Neural crest cell (in vitro differentiated cells): ENCODE data around the gene MED12L. TPM values are rescaled to one million over a fixed set of nuclear protein-coding genes. Genes with fewer than 3 reads are reported as not detected.

Experiments used
- DNase-seq: peaks from one replicate; pipeline ENCODE4 v3.0.0; 2021; ENCODE audit warnings: low read depth, mixed read lengths, low spot score
- H3K27ac Mint-ChIP-seq: one replicate; pipeline ENCODE4 v1.8.0; 2021; ENCODE audit warnings: mild to moderate bottlenecking, mixed read lengths; ENCODE audit not compliant: unreplicated experiment
- H3K27me3 Mint-ChIP-seq: 2 replicates; pipeline ENCODE4 v1.8.0; 2021; ENCODE audit warnings: low read depth, mild to moderate bottlenecking, mixed read lengths
- H3K36me3 Mint-ChIP-seq: 2 replicates; pipeline ENCODE4 v1.8.0; 2021; ENCODE audit warnings: low read depth, mild to moderate bottlenecking, mixed read lengths
- H3K4me1 Mint-ChIP-seq: 2 replicates; pipeline ENCODE4 v1.8.0; 2021; ENCODE audit warnings: mixed read lengths
- H3K4me3 Mint-ChIP-seq: one replicate; pipeline ENCODE4 v1.8.0; 2021; ENCODE audit warnings: mild to moderate bottlenecking, mixed read lengths
- H3K9me3 Mint-ChIP-seq: 2 replicates; pipeline ENCODE4 v1.8.0; 2021; ENCODE audit warnings: mixed read lengths
- total RNA-seq: library from RNA; stranded (reverse); gene quantifications from 2 replicates; pipeline ENCODE4 v1.2.1, GENCODE V29; 2021
- TF ChIP-seq, protein P1 (sequence below): fragments of 200-600 bp; sonication (generic); conservative IDR thresholded peaks from 2 replicates; pipeline ENCODE4 v1.5.0; 2021; ENCODE audit warnings: antibody characterized with exemption, mild to moderate bottlenecking

MED12L gene
- total RNA-seq, 1 donor from 2014 or later = 12.2 TPM

DNA sequence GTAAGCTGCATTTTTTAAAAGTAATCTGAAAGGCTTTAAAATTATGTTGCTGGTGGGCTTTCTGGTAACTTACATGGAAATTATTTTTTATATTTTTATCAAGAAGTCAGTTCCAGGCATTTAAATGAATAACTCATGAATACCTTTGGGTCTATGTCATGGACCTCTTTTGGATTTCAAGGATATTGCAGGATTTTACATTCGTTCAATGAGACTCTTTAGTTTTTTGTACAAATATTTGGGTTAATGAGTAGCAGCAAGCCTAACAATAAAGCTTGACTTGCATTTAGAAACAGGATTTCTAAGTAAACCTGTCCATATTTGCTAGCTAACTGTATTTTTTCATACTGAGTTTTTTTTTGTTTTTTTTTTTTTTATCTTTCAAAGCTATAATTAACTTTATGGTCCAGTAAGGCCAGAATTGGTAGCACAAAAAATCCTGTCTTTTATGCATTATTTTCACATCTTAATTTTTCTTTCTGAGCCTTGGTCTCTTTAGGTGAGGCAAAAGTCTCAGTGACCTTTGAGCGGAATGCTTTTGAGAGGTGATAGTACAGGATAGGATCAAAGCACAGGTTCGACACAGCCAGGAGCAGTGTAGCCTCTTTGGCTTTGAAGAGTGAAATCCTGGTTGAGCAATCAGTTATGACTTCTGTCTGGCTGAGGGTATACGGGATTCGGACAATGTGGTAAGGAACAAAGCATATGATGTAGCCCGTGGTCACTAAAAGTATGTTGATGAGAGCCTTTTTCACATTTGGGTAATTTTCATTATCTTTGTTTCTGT is 112.7 kb downstream of the MED12L start:
- TF ChIP-seq, protein P1, sequence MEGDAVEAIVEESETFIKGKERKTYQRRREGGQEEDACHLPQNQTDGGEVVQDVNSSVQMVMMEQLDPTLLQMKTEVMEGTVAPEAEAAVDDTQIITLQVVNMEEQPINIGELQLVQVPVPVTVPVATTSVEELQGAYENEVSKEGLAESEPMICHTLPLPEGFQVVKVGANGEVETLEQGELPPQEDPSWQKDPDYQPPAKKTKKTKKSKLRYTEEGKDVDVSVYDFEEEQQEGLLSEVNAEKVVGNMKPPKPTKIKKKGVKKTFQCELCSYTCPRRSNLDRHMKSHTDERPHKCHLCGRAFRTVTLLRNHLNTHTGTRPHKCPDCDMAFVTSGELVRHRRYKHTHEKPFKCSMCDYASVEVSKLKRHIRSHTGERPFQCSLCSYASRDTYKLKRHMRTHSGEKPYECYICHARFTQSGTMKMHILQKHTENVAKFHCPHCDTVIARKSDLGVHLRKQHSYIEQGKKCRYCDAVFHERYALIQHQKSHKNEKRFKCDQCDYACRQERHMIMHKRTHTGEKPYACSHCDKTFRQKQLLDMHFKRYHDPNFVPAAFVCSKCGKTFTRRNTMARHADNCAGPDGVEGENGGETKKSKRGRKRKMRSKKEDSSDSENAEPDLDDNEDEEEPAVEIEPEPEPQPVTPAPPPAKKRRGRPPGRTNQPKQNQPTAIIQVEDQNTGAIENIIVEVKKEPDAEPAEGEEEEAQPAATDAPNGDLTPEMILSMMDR = no peak
- no peak for DNase-seq
- H3K27me3 Mint-ChIP-seq = no peaks in the 10 kb centered on the region
- H3K9me3 Mint-ChIP-seq = no peaks in the 10 kb centered on the region
- H3K4me3 Mint-ChIP-seq = no peak overlapping the region
- peaks cover 17% of the 10 kb centered on the region for H3K4me1 Mint-ChIP-seq
- no peak overlapping the region for H3K27ac Mint-ChIP-seq
- peaks cover 15% of the 10 kb centered on the region for H3K36me3 Mint-ChIP-seq

DNA sequence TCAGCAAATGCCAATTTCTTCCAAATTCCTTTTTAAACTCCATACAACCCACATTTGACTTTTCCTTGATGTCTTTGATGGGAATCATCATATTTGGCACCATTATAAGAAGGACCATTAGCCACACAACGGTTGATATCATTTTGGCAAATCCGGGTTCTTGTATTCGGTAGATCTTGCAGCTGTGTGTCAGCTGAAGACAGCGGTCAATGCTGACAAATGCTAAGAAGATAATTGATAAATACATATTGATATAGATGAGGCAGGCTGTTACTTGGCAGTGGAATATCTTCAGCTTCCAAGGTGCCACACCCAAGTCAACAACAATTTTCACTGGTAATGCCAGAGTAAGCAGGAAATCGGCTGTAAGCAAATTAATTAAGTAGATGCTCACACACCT is 113.4 kb downstream of the MED12L start:
- H3K36me3 Mint-ChIP-seq = peaks cover 13% of the 10 kb centered on the region
- H3K4me3 Mint-ChIP-seq = no peak overlapping the region
- H3K27ac Mint-ChIP-seq = no peak overlapping the region
- no peaks in the 10 kb centered on the region for H3K27me3 Mint-ChIP-seq
- TF ChIP-seq, protein P1 = no peak
- peaks cover 17% of the 10 kb centered on the region for H3K4me1 Mint-ChIP-seq
- no peak for DNase-seq
- no peaks in the 10 kb centered on the region for H3K9me3 Mint-ChIP-seq

DNA sequence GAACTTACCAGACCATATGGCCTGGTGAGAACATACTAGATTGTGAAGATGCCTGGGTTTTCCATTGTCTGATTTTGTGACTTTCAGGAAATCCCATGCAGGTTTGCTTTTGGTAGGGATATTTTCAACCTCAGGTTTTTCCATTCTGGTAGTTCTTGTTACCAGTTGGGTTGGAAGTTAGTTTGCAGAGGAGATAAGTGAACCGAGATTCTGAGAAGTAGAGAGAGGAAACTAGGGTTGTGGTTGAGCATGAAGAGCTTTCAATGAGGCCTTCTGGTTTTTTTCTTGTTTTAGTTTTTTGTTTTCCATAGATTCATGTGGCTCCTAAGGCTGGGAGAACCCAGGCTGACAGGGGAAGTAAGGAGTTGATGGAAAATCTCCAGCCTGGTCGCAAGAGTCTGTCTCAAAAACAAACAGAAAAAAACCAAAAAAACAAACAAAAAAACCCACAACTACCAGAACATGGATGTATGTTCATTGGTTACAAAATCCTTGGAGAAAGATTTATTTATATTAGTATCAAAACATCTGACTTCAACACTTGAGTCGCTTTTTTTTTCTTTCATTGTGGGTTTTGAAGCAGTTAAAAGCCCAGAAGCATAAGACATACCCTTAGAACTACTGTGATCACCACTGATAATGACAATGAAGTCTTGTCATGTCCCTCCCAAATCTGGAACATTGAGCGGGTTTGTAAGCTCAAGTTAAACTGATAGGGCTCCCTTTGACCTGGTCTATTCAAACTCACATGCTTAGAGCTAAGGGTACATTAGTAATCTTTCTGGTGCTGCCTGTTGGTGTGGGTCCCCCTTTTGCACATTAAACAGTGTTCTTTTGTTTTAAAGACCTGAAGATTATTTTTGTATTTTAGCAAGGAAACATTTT is 114.3 kb downstream of the MED12L start:
- H3K36me3 Mint-ChIP-seq = peaks cover 9% of the 10 kb centered on the region
- no peak for DNase-seq
- H3K9me3 Mint-ChIP-seq = no peaks in the 10 kb centered on the region
- no peaks in the 10 kb centered on the region for H3K27me3 Mint-ChIP-seq
- TF ChIP-seq, protein P1 = no peak
- peaks cover 17% of the 10 kb centered on the region for H3K4me1 Mint-ChIP-seq
- peak overlapping the region; percentile 15 for H3K27ac Mint-ChIP-seq
- H3K4me3 Mint-ChIP-seq = no peak overlapping the region

DNA sequence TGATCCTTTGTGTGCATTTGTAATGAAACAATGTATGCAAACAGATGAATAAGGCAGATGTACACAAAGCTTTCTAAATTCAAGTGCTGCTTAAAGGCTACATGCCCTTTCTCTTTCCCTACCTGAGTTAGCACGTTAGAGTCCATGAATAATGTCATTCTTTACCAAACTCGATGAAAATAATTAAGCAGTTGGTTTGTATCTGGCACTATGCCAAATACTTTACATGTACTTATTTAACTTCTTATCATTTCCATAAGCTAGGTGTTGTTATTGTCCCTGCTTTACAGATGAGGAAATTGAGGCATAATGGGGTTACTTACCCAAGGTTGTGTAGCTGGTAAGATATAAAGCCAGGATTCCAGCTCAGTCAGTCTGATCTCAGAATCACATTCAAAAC is 115.1 kb downstream of the MED12L start:
- no peak overlapping the region for H3K27ac Mint-ChIP-seq
- H3K9me3 Mint-ChIP-seq = no peaks in the 10 kb centered on the region
- peaks cover 9% of the 10 kb centered on the region for H3K36me3 Mint-ChIP-seq
- no peak for DNase-seq
- no peaks in the 10 kb centered on the region for H3K27me3 Mint-ChIP-seq
- TF ChIP-seq, protein P1 = no peak
- peaks cover 22% of the 10 kb centered on the region for H3K4me1 Mint-ChIP-seq
- H3K4me3 Mint-ChIP-seq = no peak overlapping the region

DNA sequence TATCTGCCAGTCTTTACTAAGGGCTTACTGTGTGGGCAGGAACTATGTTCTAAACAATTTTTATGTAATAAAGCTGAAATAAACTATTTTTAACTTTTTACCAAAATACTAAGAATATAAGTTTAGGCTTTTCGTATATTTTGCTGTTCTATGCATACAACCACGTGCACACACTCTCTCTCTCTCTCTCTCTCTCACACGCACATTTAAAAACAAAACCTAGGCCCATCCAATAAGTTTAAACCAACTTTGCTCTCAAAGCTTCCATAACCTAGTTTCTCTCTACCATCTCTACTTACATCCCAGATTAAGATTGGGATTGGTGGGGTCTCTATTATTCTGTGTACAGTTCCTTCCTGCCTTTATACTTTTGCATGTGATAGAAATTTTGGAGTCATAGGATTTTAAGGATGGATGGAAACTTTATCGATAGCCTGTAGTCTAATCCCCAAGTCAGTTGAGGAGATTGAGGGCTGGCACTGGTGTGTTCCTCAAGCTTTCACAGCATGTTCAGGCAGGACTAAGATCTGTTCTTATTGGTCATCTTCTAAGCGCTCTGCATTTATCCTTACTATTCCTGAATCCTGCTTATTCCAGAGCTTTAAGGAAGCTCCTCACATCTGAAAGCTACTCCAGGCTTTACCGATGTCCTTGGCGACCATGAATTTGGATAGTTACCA is 115.7 kb downstream of the MED12L start:
- TF ChIP-seq, protein P1 = no peak

More for the DNA sequence above, 115.7 kb downstream of the MED12L start:
- H3K4me1 Mint-ChIP-seq = peaks cover 22% of the 10 kb centered on the region
- H3K27me3 Mint-ChIP-seq = no peaks in the 10 kb centered on the region
- no peak overlapping the region for H3K4me3 Mint-ChIP-seq
- no peaks in the 10 kb centered on the region for H3K9me3 Mint-ChIP-seq
- DNase-seq = no peak
- no peak overlapping the region for H3K27ac Mint-ChIP-seq
- H3K36me3 Mint-ChIP-seq = peaks cover 7% of the 10 kb centered on the region
